Activated T-cell treated with anti-CD3 and anti-CD28 coated beads, Interleukin-2, amount 50 U/mL, for 24 hours (primary cell): ENCODE measurements around the gene TIGD1.

Experiments used
- DNase-seq: peaks from one replicate; pipeline ENCODE4 v3.0.0-alpha.2; 2020
- H3K27ac Mint-ChIP-seq: 2 replicates; pipeline ENCODE4 v1.8.0; 2020; ENCODE audit warnings: mild to moderate bottlenecking, mixed read lengths
- H3K27me3 Mint-ChIP-seq: 2 replicates; pipeline ENCODE4 v1.8.0; 2020; ENCODE audit warnings: mixed read lengths
- H3K36me3 Mint-ChIP-seq: 2 replicates; pipeline ENCODE4 v1.8.0; 2020; ENCODE audit warnings: low read depth, mixed read lengths
- H3K4me1 Mint-ChIP-seq: 2 replicates; pipeline ENCODE4 v1.8.0; 2020; ENCODE audit warnings: low read depth, mixed read lengths
- H3K4me3 Mint-ChIP-seq: 2 replicates; pipeline ENCODE4 v1.8.0; 2020; ENCODE audit warnings: mild to moderate bottlenecking, moderate library complexity, mixed read lengths
- H3K9me3 Mint-ChIP-seq: 2 replicates; pipeline ENCODE4 v1.8.0; 2020; ENCODE audit warnings: mixed read lengths

The TIGD1 gene

DNA sequence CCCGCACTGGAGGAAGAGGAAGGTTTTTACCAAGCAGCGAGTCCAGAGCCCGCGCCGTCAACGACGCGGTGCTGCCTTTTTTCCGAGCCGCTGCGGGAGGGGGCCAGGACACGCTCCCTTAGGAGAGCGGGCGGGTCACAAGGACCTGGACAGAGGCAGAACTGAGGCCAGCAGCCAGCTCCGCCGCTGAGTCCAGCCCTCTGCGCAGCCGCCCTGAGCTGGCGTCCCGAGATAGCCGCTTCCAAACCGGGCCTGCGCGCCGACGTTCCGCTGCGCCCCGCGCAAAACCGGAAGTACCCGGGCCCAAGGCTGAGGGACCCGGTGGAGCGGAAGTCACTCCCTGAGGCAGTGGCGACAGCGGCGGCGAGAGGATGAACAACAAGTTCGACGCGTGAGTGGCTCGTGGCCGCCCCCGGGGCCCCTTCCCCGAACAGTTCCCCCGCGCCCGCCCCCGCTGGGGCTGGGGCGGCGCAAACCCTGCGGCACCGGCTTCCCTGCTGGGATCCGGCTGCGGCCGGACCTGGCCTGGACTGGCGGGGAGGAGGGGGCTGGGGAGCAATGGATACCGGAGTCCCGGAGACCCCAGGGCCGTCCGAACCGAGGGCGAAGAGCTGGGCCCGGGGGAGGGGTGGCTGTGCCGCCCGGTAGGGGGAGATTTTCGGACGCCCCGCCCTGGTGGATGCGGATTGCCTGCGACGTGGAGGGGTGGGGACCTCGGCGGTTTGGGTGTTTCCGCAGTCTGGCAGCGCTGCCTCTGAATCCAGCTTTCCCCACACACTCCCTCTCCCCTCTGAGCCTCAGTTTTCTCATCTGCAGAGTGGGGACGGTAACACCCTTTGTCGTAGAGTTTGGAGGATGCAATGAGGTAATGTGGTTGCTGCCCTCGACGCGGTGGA, at the start of gene TIGD1, which contains the start of gene EIF4E2:
TIGD1 (minus strand) TSS at position 204 of the 896 bp plus-strand sequence. CDS start 675 bp downstream, outside the sequence.
EIF4E2 (plus strand) TSS at position 336 of the 896 bp plus-strand sequence; CDS start at position 372, 36 bp downstream.
- H3K27ac Mint-ChIP-seq, result peak within 1 kb of the TSS; percentile 99
- H3K9me3 Mint-ChIP-seq, result peaks cover 3% of the 10 kb centered on the region
- H3K4me3 Mint-ChIP-seq, result peak within 1 kb of the TSS; percentile 97
- H3K27me3 Mint-ChIP-seq, result no peaks in the 10 kb centered on the region
- peak; percentile 95 for DNase-seq
- H3K36me3 Mint-ChIP-seq, result peaks cover 88% of the 10 kb centered on the region
- H3K4me1 Mint-ChIP-seq, result peaks cover 78% of the 10 kb centered on the region

DNA sequence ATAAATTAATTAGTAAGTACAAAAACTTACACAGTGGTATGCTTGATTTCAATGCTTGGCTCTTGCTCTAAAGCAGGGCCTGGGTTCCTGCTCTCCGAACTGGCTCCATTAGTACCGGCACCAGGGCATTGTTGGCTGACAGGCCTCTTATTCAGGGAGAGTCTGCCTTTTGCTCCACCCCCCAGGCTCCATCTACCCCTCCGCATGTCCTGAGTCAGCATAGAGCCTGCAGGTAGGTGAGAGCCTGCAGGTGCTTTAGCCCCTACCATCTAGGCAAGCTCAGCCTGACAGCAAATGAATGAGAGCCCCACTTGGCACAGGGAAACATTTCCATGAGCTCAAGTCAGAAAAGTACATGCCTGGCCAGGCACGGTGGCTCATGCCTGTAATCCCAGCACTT, 47.9 kb upstream of the TIGD1 start:
- Mint-ChIP-seq H3K4me3 (no peak overlapping the region), H3K4me1 (peaks cover 2% of the 10 kb centered on the region), H3K9me3 (no peaks in the 10 kb centered on the region), H3K27ac (no peak overlapping the region), H3K36me3 (no peaks in the 10 kb centered on the region), H3K27me3 (no peaks in the 10 kb centered on the region)
- no peak for DNase-seq

DNA sequence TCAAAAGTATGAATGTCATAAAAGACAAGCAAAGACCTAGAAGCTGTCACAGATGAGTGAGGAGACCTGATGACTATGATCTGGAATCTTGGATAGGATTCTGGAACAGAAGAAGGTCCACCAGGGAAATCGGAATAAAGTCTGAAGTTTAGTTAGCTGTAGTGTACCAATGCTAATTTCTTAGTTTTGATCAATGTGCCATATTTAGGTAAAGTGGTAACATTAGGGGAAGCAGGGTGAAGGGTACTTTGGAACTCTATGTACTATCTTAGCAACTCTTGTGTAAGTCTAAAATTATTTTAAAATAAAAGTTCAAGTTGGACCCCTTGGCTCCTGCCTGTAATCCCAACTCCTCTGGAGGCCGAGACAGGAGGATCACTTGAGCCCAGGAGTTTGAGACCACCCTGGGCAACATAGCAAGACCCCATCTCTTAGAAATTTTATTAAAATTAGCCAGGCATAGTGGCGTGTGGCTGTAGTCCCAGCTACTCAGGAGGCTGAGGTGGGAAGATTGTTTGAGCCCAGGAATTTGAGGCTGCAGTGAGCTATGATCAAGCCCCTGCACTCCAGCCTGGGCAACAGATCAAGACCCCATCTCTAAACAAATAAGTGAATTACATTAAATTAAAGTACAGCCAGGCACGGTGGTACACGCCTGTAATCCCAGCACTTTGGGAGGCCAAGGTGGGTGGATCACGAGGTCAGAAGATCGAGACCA, 47.2 kb upstream of the TIGD1 start:
- no peak for DNase-seq
- Mint-ChIP-seq H3K27ac (no peak overlapping the region), H3K4me3 (no peak overlapping the region), H3K9me3 (no peaks in the 10 kb centered on the region), H3K36me3 (no peaks in the 10 kb centered on the region), H3K4me1 (peaks cover 7% of the 10 kb centered on the region), H3K27me3 (no peaks in the 10 kb centered on the region)

DNA sequence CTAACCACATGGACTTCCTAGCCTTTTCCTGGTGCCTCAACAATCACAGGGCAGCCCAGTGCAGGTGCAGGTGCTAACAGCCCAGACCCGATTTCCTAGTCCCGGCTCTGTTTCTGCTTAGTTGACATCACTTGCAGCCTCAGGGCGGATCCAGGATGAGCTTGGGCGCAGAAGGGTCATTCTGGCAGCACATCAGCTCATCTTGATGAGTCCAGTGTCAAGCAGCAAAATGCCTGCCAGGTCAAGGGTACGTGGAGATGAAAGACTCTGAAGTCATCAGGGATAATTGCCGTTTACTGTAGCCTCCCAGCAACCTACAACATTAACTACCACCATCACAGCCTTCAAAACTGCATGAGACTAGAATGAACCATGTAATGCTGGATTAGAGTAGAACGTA, 43.6 kb upstream of the TIGD1 start:
- Mint-ChIP-seq H3K9me3 (no peaks in the 10 kb centered on the region), H3K27me3 (no peaks in the 10 kb centered on the region), H3K27ac (no peak overlapping the region), H3K4me1 (peaks cover 7% of the 10 kb centered on the region), H3K4me3 (no peak overlapping the region), H3K36me3 (no peaks in the 10 kb centered on the region)
- no peak for DNase-seq

DNA sequence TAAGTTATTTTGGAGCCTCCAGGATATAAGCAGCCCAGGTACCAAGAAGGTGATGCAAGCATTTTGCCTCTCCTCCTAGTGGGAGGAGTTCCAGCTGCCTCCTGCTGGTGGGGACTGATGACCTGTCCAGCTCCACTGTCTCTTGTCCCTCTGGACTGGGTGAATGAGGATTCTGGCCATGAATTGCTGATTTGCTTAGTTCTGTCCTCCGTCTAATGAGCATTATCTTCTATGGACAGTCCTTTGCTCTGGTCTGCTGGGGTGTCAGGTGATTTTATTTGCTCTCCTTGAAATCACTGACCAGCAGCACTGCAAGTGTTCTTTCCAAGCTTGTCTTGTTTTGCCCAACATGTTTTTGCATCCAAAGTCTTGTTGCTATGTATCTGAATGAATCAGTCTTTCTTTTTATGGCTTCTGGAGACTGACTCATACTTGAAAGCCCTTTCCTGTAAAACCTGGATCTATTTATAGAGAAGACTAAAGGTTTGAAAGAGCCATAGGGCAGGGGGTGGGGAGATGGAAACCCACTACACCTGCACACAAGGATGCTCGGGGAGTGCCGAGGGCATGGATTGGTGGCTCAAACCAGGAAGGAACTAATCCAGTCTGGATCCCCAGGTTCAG, 42.5 kb upstream of the TIGD1 start:
- H3K4me3 Mint-ChIP-seq, result no peak overlapping the region
- no peaks in the 10 kb centered on the region for H3K36me3 Mint-ChIP-seq
- peaks cover 7% of the 10 kb centered on the region for H3K4me1 Mint-ChIP-seq
- no peak for DNase-seq
- no peaks in the 10 kb centered on the region for H3K27me3 Mint-ChIP-seq
- H3K27ac Mint-ChIP-seq, result no peak overlapping the region
- no peaks in the 10 kb centered on the region for H3K9me3 Mint-ChIP-seq

DNA sequence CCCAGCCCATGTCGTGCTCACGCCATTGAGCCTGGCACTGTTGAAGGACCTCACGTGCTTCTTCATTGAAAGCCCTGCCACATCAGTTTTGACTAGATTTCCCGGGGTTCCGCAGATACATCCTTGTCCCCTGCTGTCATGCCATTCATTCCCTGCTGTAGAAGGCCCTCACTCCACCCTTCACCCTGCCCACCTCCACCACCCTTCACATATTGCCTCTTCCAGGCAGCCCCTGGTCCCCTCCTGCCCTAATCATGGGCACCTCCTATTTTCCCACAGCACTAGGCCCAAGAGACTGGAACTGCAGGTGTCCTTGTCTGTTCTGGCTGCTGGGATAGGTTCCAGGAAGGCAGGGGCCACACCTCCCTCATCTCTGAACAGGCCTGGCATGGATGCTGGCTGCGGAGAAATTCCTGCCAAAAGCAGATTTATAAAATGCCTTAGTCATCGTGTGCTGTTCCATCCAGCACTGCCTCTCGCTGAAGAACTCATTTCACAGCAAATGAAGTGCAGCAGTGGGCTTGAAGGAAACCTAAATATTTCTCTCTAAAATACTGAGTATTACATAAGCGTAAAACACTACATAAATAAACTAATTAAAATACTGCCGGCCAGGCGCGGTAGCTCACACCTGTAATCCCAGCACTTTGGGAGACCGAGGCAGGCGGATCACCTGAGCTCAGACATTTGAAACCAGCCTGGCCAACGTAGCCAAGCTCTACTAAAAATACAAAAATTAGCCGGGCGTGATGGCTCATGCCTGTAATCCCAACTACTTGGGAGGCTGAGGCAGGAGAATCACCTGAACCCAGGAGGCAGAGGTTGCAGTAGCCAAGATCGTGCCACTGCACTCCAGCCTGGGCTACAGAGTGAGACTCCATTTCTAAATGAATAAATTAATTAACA, 38.6 kb upstream of the TIGD1 start:
- DNase-seq, result no peak
- Mint-ChIP-seq H3K9me3 (no peaks in the 10 kb centered on the region), H3K27ac (no peak overlapping the region), H3K4me1 (peaks cover 7% of the 10 kb centered on the region), H3K4me3 (no peak overlapping the region), H3K27me3 (no peaks in the 10 kb centered on the region), H3K36me3 (peaks cover 12% of the 10 kb centered on the region)

DNA sequence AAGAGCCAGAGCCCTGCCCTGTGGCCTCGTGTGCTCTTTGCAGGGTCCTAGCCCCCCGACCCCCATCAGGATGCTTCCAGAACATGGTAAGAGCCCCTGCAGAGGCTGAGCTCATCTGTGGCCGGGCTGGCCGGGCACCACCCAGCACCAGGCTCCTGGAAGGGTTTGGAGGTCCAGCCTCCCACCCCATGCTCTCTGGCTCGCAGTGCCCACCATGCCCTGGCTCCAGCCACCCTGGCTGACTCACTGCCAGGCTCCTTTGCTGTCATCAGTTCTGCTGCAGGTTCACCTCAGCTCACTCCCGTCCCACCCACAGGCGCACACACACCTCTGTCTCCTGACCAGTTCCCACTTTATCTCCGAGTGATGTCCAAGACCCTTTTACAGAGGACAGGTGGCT, 37.7 kb upstream of the TIGD1 start:
- Mint-ChIP-seq H3K4me3 (no peak overlapping the region), H3K27me3 (no peaks in the 10 kb centered on the region), H3K36me3 (peaks cover 21% of the 10 kb centered on the region), H3K4me1 (peaks cover 3% of the 10 kb centered on the region), H3K27ac (no peak overlapping the region), H3K9me3 (no peaks in the 10 kb centered on the region)
- no peak for DNase-seq

DNA sequence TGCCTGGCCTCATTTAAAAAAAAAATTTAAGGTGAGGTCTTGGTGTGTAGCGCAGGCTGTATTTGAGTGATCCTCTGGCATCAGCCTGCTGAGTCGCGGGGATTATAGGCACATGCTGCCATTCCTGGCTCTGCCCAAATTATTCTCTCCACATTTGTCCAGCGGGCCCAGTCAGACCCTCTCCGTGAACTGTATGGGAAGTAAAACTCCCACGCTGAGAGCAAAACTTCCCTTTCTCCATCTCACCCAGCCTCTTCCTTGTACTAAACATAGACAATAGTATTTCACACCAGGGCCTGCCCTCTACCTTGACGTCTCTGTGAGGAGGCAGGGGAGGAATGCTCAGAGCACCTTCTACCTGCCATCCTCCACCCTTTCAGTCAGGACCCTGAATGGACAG, 37.2 kb upstream of the TIGD1 start:
- Mint-ChIP-seq H3K4me3 (no peak overlapping the region), H3K27me3 (no peaks in the 10 kb centered on the region), H3K27ac (no peak overlapping the region), H3K36me3 (peaks cover 26% of the 10 kb centered on the region), H3K9me3 (no peaks in the 10 kb centered on the region), H3K4me1 (no peaks in the 10 kb centered on the region)
- no peak for DNase-seq

DNA sequence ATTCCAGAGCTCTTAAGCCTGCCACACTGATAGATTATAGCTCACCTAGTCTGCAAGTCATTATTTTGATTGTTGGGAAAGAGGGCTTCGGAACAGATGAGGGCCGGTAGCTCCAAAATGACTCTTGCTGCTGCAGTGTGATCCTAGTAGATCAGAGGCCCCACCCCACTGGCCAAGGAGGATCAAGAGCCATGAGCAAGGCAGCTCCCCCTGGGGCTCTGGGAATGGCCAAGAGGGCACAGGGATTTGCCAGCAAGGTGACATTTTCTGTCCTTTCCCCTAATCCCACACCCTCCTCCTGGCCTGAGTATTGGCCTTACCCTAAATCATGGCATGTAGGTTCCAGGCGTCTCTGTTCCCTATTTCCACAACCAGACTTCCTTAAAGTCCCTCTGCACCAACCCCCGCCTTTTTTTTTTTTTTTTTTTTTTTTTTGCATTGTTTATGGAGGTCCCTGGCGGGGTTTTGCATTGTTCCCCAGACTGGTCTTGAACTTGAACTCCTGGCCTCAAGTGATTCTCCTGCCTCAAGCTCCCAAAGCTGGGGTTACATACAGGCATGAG, 36.7 kb upstream of the TIGD1 start:
- Mint-ChIP-seq H3K4me3 (no peak overlapping the region), H3K4me1 (no peaks in the 10 kb centered on the region), H3K36me3 (peaks cover 31% of the 10 kb centered on the region), H3K9me3 (no peaks in the 10 kb centered on the region), H3K27me3 (no peaks in the 10 kb centered on the region), H3K27ac (no peak overlapping the region)
- no peak for DNase-seq

DNA sequence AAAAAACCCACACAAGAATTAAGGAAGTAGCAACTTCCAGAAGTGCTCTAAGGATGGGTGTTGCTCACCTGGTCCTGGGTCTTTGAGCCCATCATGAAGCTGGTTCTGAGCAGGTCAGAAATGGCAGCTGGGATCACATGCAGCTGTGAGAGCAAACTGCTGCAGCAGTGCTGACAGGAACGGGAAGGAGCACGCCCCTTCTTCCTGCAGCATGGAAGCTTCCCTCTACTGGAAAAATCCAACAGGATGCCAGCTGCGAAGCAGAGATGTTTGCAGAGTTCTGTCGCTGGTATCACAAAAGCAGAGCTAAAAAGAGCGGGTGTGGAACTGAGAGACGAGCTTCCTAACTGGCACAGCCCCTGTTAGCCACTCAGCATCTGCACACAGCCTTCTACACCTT, 33.9 kb upstream of the TIGD1 start:
- Mint-ChIP-seq H3K4me3 (no peak overlapping the region), H3K27ac (no peak overlapping the region), H3K36me3 (peaks cover 56% of the 10 kb centered on the region), H3K4me1 (peaks cover 8% of the 10 kb centered on the region), H3K27me3 (no peaks in the 10 kb centered on the region), H3K9me3 (no peaks in the 10 kb centered on the region)
- no peak for DNase-seq

DNA sequence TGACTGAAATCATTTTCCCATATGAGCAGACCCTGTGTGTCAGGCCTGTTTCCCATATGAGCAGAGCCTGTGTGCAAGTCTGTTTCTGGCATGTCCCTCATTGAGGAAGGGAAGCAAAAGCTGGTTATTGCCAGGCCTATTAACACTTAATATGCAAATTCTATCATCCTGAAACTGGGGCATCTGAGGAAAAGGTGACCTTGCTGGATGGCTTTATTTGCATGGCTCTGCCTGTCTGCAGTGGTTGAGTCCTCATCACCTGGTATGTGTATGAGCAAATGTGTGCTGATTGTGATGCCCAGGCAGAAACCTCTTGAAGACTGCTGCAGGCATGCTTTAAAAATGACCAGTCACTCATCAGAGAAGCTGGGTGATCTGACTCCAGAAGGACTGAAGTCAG, 31.4 kb upstream of the TIGD1 start:
- H3K4me3 Mint-ChIP-seq, result no peak overlapping the region
- peaks cover 72% of the 10 kb centered on the region for H3K36me3 Mint-ChIP-seq
- peaks cover 10% of the 10 kb centered on the region for H3K4me1 Mint-ChIP-seq
- no peaks in the 10 kb centered on the region for H3K27me3 Mint-ChIP-seq
- H3K9me3 Mint-ChIP-seq, result no peaks in the 10 kb centered on the region
- no peak overlapping the region for H3K27ac Mint-ChIP-seq
- no peak for DNase-seq

DNA sequence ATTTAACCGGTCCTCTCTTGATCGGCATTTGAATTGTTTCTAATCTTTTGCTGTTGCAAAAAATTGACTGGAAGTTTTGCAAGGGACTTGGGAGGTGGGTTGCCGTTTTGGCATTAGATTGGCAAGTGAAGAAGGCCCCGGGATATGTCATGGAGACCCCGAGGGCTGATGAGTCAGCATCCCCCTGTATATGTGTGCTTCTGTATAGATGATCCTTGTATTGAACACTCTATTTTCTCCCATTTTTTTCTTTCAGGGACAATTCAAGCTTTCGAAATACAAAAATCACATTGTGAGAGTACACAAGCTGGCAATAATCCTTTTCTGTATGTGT, 30.3 kb upstream of the TIGD1 start:
- DNase-seq, result no peak
- Mint-ChIP-seq H3K36me3 (peaks cover 80% of the 10 kb centered on the region), H3K4me1 (peaks cover 14% of the 10 kb centered on the region), H3K27me3 (no peaks in the 10 kb centered on the region), H3K9me3 (no peaks in the 10 kb centered on the region), H3K4me3 (no peak overlapping the region), H3K27ac (no peak overlapping the region)

DNA sequence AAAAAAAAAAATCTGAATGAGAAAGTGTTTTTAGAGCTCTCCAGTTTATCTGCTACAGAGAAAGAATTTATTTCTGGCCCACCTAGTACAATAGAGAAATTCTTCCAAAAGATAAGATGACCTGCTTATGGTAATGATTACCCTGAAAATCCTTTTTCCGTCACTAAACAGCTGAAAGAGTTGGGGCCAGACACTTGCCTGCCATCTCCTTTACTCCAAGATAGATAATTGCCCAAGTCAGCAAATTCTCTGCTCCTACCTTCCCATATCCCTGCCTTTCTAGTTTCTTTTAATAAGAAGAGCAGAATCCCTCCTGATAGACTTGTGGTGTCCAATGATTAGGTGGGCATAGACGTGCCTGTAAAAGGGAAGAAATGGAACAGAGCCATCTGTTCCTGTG, 28.3 kb upstream of the TIGD1 start:
- Mint-ChIP-seq H3K4me1 (peaks cover 14% of the 10 kb centered on the region), H3K36me3 (peaks cover 84% of the 10 kb centered on the region), H3K27me3 (no peaks in the 10 kb centered on the region), H3K9me3 (no peaks in the 10 kb centered on the region), H3K4me3 (no peak overlapping the region), H3K27ac (no peak overlapping the region)
- DNase-seq, result no peak

DNA sequence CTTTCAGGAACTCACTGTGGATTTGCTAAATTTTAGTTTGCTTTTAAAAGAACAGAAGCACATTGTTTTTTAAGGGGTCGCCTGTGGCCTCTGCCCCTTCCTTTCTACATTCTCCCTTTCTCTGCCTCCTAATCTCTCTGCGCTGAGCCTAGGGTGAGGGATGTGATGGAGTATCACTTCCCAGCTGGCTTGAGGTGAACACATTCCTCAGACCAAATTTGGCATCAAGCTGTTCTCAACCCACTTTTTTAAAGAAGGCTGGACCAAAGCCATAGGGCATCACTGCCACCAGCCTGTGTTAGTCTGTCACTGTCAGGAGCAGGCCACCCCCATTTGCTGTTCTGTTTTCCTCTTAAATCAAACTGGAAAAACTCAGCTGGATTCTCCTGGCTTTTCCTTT, 27.5 kb upstream of the TIGD1 start:
- H3K36me3 Mint-ChIP-seq, result peaks cover 83% of the 10 kb centered on the region

More for the DNA sequence above, 27.5 kb upstream of the TIGD1 start:
- Mint-ChIP-seq H3K4me3 (no peak overlapping the region), H3K27ac (no peak overlapping the region), H3K4me1 (peaks cover 14% of the 10 kb centered on the region), H3K27me3 (no peaks in the 10 kb centered on the region), H3K9me3 (no peaks in the 10 kb centered on the region)
- DNase-seq, result no peak
